GM23248 (cell line): Measurements from ENCODE around the gene HIPK2.

ENCODE experiments used
- EZH2 ChIP-seq: fragments of 200-600 bp; sonication (generic); IDR thresholded peaks from 2 replicates; pipeline ENCODE4 v1.6.1; 2018; ENCODE audit warnings: antibody characterized with exemption, mild to moderate bottlenecking; ENCODE audit not compliant: insufficient read depth, poor library complexity, severe bottlenecking
- EZH2phosphoT487 ChIP-seq: fragments of 200-600 bp; sonication (generic); IDR thresholded peaks from 2 replicates; pipeline ENCODE4 v1.6.1; 2018; ENCODE audit warnings: antibody characterized with exemption, moderate library complexity, mild to moderate bottlenecking, low read depth; ENCODE audit not compliant: insufficient read depth

GRCh38 chr7:139645572-139646523 lies 131.9 kb downstream of the HIPK2 start:
- TF ChIP-seq EZH2 (no peak), EZH2phosphoT487 (no peak)
